Stimulated activated CD4-positive, alpha-beta T cell treated with anti-CD3 and anti-CD28 coated beads, Interleukin-1b, Interleukin-23, amount 100 ng/mL, for 48 hours (primary cell): ENCODE measurements around the gene PDLIM5.
"Not testable (repeated sequence)": the region's sequence is repeated elsewhere in the genome, so short reads cannot be mapped to it uniquely, and the experiment has no call there.

Experiments used
- DNase-seq: peaks from one replicate; pipeline ENCODE4 v3.0.0-alpha.2; 2020

PDLIM5 gene

DNA sequence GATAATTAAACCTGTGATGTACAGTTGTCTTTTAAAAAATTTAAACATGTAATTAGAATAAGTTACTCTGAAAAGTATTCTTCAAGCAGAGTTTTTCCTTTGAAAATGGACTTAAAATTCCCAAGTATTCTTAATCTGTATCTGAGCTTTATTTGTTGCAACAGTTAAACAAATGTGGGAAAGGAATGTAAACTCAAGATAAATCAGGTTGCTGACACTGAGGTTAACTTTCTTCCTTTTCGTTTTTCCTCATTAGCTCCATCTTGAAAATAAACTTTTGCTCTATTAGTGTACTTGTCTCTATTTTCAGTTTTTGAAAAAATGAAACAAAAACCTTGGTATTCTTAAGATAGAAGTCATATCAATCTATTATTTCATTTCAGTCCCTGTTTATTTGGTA is 161.5 kb downstream of the PDLIM5 start:
- DNase-seq, result no peak

DNA sequence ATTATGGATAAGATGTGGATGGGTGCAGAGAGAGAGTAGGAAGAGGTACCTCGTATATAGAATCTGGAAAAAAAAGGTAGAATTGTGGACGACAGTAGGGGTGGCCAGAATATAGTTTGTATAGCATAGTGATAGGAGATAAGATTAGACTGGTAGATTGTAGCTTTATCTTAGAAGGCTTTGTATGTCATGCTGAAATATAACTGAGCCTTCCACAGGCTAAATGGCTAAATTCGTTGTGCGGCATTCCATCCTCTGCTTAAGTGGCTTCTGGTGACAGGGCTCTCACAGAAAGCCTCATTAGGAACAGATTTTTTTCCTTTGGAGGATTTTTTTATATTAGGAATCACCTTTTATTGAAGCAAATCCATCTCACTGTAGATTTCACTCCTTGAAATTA is 163.7 kb downstream of the PDLIM5 start:
- DNase-seq, result no peak

DNA sequence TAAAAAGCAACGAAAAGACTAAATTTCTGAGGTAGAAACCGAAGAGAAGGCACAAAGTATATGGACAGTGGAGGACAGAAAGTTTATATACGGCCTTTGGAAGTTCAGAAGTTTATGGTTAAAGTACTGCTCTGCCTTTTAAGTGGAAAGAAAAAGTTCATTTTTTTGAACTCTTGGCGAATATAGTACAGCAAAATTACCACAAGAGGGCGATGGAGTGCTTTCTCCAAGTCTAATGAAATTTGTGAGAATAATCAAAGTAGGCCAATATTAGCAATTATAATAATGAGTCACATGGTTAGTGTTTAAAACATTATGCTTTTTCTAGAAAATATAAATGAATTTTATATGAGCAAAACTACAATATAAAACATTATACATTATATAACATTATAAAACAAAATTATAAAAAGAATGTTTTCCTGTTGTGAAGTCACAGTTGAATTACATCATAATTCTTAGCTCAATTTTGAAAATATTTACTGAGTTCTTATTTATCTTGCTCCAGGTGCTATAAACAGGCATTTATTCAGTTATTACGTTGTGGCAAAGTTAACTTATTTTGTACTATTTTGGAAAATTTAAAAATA is 169.8 kb downstream of the PDLIM5 start:
- no peak for DNase-seq

DNA sequence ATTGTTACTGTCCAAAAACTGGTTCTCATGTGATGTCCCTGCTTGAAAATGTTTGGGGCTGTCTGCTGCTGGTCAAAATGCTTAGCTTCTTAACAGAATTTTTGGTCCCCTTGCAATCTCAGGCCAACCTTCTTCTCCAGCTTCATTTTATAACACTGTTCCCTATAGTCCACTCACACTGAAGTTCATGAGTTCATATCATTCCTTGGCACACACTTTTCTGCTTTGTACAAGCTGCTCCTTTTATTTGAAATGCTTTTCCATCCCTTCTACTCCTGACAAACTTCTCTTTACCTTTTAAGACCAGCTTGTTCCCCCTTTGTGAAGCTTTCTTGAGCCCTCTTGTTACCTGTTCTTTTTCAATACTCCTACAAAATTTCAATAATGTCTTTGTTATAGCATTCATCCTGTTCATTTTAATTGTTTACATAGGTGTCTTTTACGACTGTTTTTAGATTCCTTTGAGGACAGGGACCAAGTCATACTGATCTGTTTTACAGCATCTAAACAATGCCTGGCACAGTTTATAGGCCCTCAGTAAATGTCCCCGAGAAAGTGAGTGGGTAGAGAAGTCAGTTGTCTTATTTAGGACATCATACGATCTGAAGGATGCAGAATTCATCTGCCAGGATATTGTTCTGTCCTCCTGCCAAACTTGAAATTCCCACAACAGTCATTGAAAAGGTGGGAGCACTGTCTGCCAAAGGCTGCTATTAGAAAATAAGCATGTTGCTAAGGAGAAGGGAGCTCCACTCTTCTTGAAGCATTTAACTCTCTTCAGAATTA is 171.6 kb downstream of the PDLIM5 start:
- DNase-seq, result no peak

DNA sequence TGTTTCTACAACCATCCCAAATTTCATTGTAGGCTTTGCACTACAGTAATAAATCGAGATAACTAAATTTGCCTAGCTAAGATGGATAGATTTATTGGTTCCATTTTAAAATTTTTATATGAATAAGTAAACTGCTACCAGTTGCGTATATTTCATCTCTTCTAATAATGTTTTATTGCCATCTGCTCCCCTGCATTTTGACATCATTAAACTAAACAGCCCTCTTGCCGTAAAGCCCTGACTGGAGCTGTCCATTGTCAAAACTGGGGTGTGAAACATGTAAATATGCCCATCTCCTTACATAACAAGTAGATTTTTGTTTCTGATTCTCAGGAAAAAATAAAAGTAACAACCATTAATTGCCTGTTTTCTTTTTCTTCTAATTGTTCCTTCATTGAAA is 175.2 kb downstream of the PDLIM5 start:
- DNase-seq, result no peak

DNA sequence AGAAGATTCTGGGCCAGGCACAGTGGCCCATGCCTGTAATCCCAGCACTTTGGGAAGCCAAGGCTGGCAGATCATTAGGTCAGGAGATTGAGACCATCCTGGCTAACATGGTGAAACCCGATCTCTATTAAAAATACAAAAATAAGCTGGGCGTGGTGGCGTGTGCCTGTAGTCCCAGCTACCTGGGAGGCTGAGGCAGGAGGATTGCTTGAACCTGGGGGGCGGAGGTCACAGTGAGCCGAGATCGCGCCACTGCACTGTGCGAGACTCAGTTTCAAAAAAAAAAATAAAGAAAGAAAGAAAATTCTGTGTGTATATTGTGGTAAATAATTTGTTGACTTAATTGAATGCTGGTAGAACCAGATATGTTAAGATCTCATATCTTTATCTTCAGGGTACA is 177.3 kb downstream of the PDLIM5 start:
- not testable (repeated sequence) for DNase-seq

DNA sequence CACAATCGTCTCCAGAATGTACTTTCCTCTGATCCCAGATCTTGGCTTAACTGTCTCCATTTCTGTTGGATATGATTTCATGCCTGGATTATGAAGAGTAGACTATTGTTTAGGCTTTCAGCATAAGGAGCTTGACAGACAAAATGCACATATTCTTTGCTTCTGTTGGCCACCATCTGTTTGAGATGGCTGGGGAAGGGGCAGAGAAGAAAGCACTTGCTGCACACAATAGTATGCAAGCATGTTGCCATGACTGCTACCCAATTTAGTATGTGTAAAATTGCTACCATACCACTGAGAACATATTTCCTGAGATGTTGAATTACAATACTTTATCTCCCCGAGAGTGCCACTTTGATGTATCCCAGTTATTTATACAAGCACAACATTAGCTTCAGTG is 178.1 kb downstream of the PDLIM5 start:
- no peak for DNase-seq

DNA sequence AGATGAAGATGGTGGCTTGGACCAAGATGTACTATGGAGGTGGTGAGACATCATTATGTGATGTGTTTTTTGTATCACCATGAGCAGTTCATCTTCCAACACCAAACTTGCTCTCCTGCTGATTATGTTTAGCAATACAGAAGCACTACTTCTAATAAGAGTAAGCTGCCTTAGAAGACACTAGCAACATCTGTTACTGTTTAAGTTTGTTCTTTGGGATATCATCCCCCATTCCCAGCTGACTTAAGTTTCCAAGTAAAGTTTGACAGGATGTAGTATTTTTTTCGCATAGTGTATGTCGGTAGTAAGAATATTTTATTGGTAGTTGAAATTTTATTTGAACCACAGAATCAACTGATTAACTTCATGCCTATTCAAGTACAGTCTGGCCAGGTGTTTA is 182.5 kb downstream of the PDLIM5 start:
- no peak for DNase-seq

DNA sequence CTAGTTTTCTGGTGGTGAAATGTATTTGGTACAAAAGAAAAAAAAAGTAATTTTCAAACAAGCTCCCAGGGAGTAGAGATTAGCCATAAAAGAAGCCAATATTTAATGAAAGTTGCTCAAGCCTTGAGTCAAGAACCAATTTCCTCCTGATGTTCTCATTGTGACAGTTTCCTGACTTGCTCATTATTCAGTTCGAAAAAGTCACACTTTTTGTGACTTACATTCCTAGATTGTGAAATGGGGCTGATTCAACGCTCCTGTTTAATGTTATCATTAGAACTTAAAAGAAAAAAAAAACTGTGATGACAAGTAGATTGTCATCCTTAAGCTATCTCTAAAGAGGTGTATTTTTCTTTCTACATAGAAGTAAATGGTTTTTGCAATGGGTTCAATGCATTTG is 183.4 kb downstream of the PDLIM5 start:
- DNase-seq, result no peak

DNA sequence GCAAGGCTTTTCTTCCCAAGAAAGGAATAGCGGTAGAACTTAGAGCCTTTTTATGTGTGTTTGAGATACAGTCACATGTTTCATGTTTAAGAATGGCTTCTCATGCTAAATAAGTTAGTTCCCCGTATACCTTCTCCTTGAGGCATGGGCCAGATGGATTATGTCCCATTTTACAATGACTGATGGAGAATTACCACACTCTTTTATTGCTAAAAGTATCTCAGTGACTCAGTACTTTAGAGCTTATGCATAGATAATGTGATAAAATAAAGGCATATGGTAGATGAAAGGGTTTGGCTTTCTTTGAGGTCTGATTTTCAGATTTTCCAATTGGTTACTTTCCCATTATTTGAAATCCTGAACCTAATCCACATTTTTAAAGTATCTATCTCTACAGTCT is 184.3 kb downstream of the PDLIM5 start:
- DNase-seq, result no peak

DNA sequence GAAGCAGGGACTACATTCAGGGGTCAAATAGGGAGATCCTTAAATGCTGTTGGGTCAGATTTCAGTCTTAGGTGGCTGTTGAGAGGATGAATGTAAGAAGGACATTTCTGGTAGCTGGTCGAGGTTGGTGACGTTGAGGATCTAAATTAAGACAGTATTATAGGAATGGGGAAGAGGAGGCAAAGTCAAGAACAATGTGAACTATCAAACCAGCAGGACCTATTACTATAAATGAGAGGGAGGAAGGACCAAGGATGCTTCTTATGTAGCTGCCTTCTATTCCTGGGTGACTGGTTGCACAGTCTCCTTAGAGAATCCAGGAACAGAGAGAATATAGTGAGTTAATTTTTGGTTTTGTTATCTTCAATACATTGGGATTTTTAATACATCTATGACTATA is 187.6 kb downstream of the PDLIM5 start:
- no peak for DNase-seq

DNA sequence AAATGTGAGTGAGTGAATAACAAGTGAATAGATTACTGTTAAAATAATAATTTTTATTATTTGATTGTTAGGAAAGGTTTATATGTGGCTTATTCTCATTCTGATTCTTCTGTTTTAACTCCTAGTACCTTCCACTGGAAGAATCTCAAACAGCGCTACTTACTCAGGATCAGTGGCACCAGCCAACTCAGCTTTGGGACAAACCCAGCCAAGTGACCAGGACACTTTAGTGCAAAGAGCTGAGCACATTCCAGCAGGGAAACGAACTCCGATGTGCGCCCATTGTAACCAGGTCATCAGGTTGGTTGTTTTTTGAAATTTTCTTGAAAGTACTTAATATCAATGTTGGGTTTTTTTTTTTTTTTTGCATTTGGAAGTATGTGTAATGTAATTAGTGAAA is 188.4 kb downstream of the PDLIM5 start:
- no peak for DNase-seq

DNA sequence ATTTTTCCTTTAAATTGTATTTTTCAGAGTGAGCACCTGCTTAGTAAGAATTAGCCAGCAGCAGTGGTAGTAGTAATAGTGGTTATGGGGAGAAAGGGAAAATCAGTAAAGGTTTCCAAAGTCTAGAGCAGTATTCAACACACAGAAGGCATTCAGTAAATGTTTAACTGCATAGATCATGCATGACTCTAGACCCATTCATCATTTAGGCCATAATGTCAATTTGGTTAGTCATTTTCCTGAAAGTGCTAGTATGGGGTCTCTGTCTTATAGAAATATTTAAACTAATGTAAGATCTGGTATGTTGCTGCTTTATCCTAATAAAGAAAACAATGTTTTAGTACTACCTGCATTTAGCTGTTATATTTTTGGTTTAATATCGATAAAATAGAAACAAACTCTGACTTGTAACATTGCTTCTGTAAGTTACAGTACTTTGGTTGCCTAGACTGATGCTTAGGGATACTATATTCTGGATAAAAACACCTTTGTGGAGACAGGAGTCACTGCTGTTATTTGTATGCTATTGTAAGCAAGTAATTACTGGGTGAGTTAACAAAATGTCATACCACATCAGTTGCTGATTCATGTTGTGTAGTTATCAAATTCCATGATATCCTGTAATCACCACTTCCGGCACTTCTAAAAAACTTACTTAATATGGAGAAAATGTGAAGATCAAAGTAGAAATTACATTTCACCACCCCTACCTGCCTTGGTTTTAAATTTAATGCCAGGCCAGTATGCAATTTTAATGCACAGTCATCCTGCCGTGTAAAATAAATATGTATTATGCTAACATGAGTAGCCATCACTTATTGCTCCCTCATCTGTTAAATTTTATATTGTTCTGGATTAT is 190.2 kb downstream of the PDLIM5 start:
- no peak for DNase-seq

DNA sequence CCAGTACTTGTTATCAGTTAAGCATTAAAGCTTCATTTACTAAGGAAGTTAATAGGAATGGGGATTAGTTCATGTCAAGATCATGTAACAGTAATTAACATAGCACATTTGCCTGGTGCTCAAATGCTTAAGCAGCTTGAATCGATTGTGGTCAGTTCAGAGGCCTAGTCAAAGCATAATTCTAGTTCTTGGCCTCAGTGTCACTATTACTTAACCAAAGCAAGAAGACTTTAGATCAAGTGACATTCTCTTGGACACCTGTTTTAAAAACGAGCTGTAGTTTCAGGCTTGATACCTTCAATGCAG is 190.8 kb downstream of the PDLIM5 start:
- DNase-seq, result no peak

DNA sequence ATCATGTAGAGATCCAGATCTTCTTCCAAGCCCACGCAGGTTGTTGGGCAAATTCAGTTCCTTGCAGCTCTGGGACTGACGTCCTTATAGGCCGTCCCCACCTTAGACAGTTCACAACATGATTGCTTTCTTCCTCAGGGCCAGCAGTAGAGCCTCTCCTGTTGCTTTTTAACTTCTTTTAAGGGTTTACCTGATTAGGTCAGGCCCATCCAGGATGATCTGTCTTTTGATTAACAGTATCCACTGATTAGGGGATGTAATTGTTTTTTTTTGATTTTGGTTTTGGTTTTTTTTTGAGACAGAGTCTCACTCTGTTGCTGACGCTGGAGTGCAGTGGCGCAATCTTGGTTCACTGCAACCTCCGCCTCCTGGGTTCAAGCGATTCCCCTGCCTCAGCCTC is 197.0 kb downstream of the PDLIM5 start:
- no peak for DNase-seq

DNA sequence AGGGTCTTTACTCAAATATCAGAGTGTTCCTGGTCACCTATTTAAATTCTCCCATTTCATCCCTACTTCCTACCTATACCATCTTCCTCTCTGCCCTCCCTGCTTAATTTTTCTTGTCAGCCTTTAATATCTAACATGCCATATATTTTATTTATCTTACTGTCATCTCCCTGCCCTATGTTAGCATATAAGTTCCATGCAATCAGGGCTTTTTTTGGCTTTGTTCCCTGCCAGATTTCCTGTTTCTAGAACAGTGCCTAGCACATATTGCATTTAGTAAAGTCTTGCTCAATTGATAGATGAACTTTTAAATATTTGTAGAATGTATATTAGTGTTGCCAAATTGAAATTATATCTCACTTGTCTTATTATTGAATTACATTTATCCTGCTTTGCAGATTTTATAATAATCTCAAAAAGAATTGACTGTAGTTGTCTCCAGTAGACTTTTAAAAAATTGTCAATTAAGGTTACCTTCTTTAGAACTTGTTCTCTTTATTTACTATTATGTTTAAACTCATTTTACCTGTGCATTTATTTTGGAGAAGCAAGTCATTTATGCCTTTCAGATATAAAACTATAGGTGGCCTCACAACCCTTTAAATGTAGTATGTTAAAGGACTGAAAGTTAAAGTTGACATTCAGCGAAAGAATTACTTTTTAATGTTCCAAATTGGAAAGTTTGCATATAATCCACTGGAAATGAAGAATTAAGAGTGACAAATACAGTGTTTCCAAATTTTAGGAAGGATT is 197.8 kb downstream of the PDLIM5 start:
- DNase-seq, result no peak

DNA sequence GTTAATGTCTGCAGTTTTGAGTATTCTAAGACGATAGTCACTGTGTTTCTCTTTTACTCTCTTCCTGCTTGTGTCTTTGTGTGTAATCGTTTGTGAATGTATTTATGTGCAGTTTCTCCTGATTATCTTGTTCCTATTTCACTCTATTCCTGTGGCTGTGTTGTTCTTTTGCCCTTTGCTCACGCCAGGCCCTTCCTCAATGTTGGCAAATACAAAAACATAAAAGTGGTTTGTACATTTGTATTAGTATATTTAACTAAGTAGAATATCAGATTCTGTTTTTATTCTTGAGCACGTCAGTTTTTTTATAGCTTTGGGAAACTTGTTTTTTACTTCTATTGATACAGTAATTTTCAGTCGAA is 198.4 kb downstream of the PDLIM5 start:
- DNase-seq, result no peak

DNA sequence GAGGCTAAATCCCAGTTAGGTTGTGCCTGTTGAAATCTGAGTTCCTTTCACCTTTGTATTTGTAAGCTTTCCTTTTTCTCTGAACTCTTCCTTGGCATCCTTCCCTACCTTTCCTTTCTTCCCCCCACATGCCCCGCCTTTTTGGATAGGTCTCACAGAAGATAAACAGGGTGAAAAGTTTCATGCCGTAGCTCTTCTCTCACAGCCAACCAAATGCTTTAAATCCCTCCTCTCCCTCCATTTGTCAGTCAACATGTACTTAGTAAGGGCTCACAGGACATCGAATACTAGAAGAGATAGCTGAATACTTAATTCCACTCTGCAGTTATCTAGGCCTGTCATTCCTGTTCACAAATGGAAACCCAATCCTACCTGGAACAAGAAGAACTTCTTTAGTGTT is 198.9 kb downstream of the PDLIM5 start:
- DNase-seq, result no peak

DNA sequence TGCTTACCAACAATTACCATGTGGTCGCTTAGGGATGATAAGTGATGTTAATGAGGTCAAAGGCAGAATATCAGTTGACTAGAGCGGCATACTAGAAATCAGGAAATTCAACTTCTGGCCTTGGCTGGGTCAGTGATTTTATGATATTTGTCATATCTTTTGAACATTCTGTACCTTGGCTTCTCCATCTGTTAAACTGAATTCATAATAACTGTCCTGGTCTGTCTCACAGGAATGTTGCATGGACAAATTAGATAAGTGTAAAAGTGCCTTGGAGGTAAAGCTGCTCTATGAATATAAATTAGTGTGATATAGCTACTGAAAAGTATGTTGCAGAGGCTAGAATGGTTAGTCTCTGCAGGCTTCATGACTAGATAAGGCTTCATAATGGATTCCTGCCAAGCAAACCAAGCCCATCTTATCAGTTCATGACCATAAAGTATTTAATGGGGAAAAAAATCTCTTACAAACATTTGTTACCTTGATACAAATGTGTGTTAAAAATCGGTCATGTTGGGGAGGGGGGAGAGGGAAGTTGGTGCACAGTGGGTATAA is 201.4 kb downstream of the PDLIM5 start:
- DNase-seq, result no peak

DNA sequence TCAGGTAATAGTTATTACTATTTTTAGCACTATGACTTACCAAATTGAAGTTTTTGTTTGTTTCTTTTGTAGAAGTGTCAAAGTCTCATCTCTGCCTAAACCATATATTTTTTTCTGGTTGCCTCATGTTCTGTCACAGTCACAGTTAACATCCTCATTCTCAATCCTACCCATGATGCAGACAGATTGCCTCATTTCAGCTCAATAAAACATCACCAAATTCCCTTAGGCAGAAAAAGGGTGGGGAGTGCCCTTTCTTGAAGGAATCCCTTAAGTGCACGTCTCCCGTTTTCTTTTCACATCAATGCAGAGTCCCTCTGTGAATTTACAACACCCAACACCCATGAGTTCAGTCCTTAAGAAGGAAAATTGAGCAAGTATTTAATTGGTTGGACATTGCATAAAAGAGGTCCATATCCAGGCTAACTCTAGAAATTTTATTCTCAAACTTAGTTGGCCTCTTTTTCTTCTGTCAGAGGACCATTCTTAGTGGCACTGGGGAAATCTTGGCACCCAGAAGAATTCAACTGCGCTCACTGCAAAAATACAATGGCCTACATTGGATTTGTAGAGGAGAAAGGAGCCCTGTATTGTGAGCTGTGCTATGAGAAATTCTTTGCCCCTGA is 202.4 kb downstream of the PDLIM5 start:
- DNase-seq, result no peak

DNA sequence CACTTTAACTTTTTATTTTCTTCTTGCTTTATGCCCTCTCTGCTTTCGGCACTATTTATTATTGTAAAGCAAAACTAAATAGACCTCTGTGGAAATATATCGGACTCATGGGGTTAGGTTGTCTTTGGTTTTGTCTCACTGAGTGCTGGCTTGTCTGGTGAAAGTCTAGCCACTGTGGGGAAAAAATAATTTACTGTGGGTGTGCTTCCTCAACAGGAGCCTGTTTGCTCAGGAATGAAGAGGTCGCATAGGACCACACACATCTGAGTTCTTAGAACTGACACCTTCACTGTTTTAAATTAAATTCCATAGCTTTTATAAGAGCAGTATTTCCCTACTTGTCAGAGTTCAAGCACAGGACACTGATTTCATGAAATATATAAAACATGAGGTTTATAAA is 203.0 kb downstream of the PDLIM5 start:
- DNase-seq, result no peak

DNA sequence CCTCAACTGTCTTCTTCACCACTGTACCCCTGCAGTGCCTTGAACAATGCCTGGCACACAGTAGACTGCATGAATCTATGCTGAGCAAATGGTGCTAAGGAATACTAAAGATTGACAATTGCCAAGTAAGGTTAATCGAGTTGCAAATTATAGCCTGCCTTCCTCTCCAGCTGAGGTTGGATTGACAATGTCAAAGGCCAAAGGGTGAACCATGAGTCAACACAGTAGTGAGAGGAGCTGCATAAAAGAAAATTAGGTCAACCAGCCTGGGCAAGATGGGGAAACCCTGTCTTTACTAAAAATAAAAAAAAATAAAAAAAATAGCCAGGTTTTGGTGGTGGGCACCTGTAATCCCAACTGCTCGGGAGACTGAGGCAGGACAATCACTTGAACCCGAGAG is 208.9 kb downstream of the PDLIM5 start:
- no peak for DNase-seq

DNA sequence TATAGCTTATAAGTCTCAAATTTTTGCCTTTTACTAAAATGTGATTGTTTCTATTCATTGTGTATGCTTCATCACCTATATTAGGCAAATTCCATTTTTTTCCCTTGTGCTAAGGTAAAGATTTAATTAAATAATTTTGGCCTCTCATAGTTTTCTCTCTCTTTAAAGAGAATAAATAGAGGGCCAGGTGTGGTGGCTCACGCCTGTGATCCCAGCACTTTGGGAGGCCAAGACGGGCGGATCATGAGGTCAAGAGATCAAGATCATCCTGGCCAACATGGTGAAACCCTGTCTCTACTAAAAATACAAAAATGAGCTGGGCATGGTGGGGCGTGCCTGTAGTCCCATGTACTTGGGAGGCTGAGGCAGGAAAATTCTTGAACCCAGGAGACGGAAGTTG is 213.3 kb downstream of the PDLIM5 start:
- DNase-seq, result not testable (repeated sequence)
